Pancreas (tissue), 10 donors: ENCODE measurements around the gene SULF2. TPM values are rescaled to one million over a fixed set of nuclear protein-coding genes. Genes with fewer than 3 reads are reported as not detected.

Experiments
- ATAC-seq, 4 donors: fragments of 200-7000 bp; cut with Tn5 transposase; one replicate each; pipeline versions ENCODE4 v1.8.0 to v1.9.1; 2020; ENCODE audit warnings: mild to moderate bottlenecking in 4 of 4, moderate library complexity in 4 of 4
- DNase-seq, 6 donors: peaks; one replicate each; pipeline ENCODE4 v3.0.0-alpha.2; 2020
- FAIRE-seq: peaks from 2 replicates; lab custom pipeline; 2012; peaks lifted over from hg19 to GRCh38; lab: Jason Lieb, UNC
- H3K27ac ChIP-seq, 4 donors: fragments of 200-600 bp; sonication (generic); 1 replicate in 3 of 4; 2 replicates in 1 of 4; pipeline versions ENCODE4 v1.5.0 to v1.8.0; 2020
- H3K27me3 ChIP-seq, 4 donors: fragments of 200-600 bp; one replicate each; pipeline ENCODE4 v1.8.0; 2021
- H3K36me3 ChIP-seq, 3 donors: fragments of 200-600 bp; sonication (generic) in 1 of 3; one replicate each; pipeline versions ENCODE4 v1.5.0 to v1.8.0; 2020 to 2021
- H3K4me1 ChIP-seq, 3 donors: fragments of 200-600 bp; one replicate each; pipeline ENCODE4 v1.8.0; 2021
- H3K4me3 ChIP-seq, 4 donors: fragments of 200-600 bp; sonication (generic) in 2 of 4; one replicate each; pipeline versions ENCODE4 v1.5.0 to v1.8.0; 2020 to 2021
- H3K9me3 ChIP-seq, 4 donors: fragments of 200-600 bp; one replicate each; pipeline ENCODE4 v1.8.0; 2021
- WGBS, 2 donors: extraction: QIAGEN DNeasy Blood & Tissue Kit; methylation state at CpG; one replicate each; pipeline ENCODE4 v1.1.7; 2013; 5-methylcytosine and 5-hydroxymethylcytosine counted together
- intact Hi-C, 3 donors: fragments of 100-400 bp; cut with DNase I; formaldehyde crosslinking; loops; one replicate each; pipeline versions ENCODE4 v1.11.1 to v1.14.2; 2022
- polyA plus RNA-seq, 2 donors: library from polyadenylated mRNA; stranded (reverse); fragments of 200-250 nt; gene quantifications; one replicate each; pipeline ENCODE4 v1.2.3, GENCODE V29; 2013
- total RNA-seq, 6 donors: library from RNA; stranded (reverse); fragmentation: NEBNext Ultra II Directional in 4 of 6; extraction: Animal tissue kit (Norgen Biotek cat#: 25700) in 4 of 6; gene quantifications; one replicate each; pipeline versions ENCODE4 v1.2.1 to v1.2.4, GENCODE V29; 2021 to 2023
- TF ChIP-seq, protein P1 (sequence below), 4 donors: fragments of 200-600 bp; sonication (generic) in 3 of 4; IDR thresholded peaks; one replicate each; pipeline versions ENCODE4 v1.5.0 to v1.8.0; 2021; ENCODE audit warnings: antibody characterized with exemption in 4 of 4
- donor health status: healthy with polysubstance abuse.
- donor health status: DM: no; HTN: no; CAD: no; lungs with moderate emphysema.
- donor health status: DM: no; HTN: no; CAD: no.
- donor health status: control.
- donor health status: control.
- donor health status: Bipolar disorder and iron deficiency.
- donor health status: DM: yes; HTN: yes; CAD: no.
- donor health status: DM: no; HTN: no; CAD: no.
- donor health status: DM: no; HTN: no; CAD: no.
- donor health status: DM: yes; HTN: yes; CAD: no.

SULF2 gene
- total and polyA plus RNA-seq, 8 donors = 4.5 to 41.7 (median 9.2) TPM

DNA sequence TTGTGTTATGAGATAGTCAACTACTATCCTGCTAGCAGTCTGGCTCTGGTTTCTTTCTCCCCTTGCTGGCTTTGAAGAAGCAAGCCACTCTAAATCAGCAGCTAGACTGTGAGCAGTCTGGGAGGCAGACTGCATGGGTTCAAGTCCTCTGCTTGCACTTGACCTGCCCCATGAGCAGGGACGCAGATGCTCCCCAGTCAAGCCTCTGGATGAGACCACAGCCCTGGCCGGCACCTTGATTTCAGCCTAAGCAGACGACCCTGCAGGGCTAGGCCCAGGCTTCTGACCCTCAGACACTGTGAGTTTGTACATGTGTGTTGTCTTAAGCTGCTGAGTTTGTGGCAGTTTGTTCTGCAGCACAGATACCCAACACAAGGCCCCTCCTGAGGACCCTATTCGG lies 105.8 kb downstream of the SULF2 start:
- H3K27me3 ChIP-seq = no peaks in the 10 kb centered on the region
- DNase-seq (peak in 1 of 6 donors; percentile 41), FAIRE-seq (no peak), ATAC-seq (no peak)
- H3K27ac ChIP-seq = no peak overlapping the region
- H3K4me3 ChIP-seq = no peak overlapping the region
- TF ChIP-seq, protein P1, sequence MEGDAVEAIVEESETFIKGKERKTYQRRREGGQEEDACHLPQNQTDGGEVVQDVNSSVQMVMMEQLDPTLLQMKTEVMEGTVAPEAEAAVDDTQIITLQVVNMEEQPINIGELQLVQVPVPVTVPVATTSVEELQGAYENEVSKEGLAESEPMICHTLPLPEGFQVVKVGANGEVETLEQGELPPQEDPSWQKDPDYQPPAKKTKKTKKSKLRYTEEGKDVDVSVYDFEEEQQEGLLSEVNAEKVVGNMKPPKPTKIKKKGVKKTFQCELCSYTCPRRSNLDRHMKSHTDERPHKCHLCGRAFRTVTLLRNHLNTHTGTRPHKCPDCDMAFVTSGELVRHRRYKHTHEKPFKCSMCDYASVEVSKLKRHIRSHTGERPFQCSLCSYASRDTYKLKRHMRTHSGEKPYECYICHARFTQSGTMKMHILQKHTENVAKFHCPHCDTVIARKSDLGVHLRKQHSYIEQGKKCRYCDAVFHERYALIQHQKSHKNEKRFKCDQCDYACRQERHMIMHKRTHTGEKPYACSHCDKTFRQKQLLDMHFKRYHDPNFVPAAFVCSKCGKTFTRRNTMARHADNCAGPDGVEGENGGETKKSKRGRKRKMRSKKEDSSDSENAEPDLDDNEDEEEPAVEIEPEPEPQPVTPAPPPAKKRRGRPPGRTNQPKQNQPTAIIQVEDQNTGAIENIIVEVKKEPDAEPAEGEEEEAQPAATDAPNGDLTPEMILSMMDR (IDR thresholded peaks at IDR 0.05) = no peak
- no peaks in the 10 kb centered on the region for H3K36me3 ChIP-seq
- no peaks in the 10 kb centered on the region for H3K4me1 ChIP-seq
- WGBS, 2 donors = 87 to 90% methylated on average over 4 of the region's 4 CpGs
- intact Hi-C loops = loop anchor here (5.0 to 10.0 kb wide), 2 partner anchors 943 to 945 kb away; no protein-coding TSS in a partner anchor
- H3K9me3 ChIP-seq = no peaks in the 10 kb centered on the region

DNA sequence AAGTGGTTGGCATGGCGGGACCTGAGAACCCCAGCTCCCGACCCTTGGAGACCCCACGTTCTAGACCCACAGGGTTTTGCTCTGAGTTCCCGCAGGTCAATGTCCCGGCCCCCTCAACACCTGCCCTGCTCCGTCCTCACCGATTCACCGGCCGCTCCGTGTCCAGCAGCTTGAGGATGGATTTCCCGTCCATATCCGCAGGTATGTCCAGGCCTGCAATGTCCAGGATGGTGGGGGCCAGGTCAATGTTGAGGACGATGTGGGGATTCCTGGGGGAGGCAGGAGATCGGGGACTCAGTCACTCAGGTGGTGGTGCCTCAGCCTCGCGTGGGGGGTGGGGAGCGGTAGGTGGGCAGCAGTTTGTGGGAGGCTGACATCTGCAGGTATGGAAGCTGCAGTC lies 106.7 kb downstream of the SULF2 start:
- H3K4me1 ChIP-seq = no peaks in the 10 kb centered on the region
- no peaks in the 10 kb centered on the region for H3K27me3 ChIP-seq
- no peaks in the 10 kb centered on the region for H3K9me3 ChIP-seq
- FAIRE-seq (no peak), ATAC-seq (no peak), DNase-seq (peak in 1 of 6 donors; percentile 50)
- no peak overlapping the region for H3K27ac ChIP-seq
- no peaks in the 10 kb centered on the region for H3K36me3 ChIP-seq
- TF ChIP-seq, protein P1 (IDR thresholded peaks at IDR 0.05) = no peak
- intact Hi-C loops = loop anchor here (5.0 to 10.0 kb wide), 2 partner anchors 944 to 946 kb away; no protein-coding TSS in a partner anchor
- 71 to 81% methylated on average over 17 of the region's 17 CpGs for WGBS, 2 donors
- no peak overlapping the region for H3K4me3 ChIP-seq

DNA sequence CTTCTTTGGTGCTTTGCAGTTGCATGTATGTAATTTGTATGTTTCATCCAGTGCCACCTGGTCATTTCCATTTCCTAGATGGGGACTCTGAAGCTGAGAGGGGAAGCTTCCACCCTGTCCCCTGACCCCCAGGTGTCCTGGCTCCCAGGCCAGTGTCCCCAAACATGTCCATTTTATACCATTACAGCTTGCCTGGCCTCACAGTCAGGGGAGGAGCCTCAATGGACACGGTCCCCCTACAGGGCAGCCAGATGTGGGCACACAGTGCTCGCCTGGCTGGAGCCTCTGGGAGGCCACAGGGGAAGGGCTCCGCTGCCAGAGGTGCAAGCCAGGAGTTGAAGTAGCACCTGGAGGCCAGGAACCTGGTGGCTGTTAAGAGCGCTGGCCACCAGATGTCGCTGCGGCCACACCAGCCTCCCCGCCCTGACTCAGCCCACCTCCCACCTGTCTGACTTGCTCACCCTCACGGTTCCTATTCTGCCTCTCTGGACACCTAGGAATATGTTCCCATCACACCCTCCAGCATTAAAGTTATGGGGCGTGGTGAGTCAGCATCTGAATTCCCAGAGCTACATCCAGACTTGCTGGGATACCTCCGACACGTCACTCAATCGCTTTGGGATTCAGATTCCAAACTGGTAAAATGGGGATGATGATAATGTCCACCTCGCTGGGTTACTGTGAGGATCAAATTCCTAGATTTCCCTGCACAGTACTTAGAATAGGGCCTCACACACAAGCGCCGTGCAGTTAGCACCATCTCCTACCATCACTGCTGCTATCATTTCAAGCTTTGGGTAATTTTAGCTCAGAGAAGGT lies 107.4 kb downstream of the SULF2 start:
- Histone ChIP-seq H3K4me3 (no peak overlapping the region), H3K9me3 (no peaks in the 10 kb centered on the region), H3K27me3 (no peaks in the 10 kb centered on the region), H3K36me3 (no peaks in the 10 kb centered on the region), H3K4me1 (no peaks in the 10 kb centered on the region), H3K27ac (no peak overlapping the region)
- 37 to 38% methylated on average over 15 of the region's 15 CpGs for WGBS, 2 donors
- DNase-seq (peak in 5 of 6 donors; percentile 24 to 81 (median 62)), FAIRE-seq (no peak), ATAC-seq (peak; percentile 75 to 91 (median 86))
- TF ChIP-seq, protein P1 (IDR thresholded peaks at IDR 0.05) = peak; percentile 44 to 69 (median 64)
- intact Hi-C loops = loop anchor here (5.0 to 10.0 kb wide), 2 partner anchors 944 to 947 kb away; no protein-coding TSS in a partner anchor

DNA sequence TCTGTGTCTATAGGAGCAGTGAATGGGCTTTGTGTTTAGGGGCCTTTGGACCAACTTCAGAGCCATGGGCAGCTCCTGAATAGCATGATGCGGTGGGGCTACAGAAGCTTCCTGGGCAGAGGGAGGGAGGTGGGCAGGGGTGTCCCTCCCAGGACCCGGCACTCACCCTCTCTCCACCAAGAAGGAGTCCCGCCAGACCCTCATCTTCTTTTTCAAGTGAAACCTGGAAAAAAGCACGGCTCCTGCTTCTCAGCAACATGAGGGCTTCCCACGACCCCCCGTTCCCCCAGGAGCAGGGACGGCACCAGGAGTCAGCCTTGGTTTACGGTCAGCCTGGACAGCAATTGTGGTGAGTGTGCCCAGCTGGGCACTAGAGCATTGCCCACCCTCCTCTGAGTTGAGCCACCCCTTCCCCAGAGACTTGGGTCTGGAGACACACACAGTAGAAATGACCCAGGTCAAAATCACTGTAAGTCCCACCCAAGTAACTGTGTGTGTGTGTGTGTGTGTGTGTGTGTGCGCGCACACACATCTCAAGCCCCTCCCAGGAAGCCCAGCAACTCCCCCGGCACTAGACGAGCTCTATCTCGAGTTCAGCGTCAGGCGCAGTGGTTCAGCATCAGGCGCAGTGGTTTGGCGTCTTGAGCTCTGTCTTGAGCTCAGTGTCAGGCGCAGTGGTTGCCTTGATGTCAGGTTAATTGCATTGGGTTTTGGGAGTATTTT lies 108.2 kb downstream of the SULF2 start:
- H3K9me3 ChIP-seq = no peaks in the 10 kb centered on the region
- whole genome bisulfite sequencing, 2 donors = 58 to 70% methylated on average over 18 of the region's 18 CpGs
- intact Hi-C loops = loop anchor here (5.0 to 10.0 kb wide), 2 partner anchors 945 to 948 kb away; no protein-coding TSS in a partner anchor
- TF ChIP-seq, protein P1 (IDR thresholded peaks at IDR 0.05) = no peak
- DNase-seq (peak in 1 of 6 donors; percentile 44), FAIRE-seq (no peak), ATAC-seq (no peak)
- no peaks in the 10 kb centered on the region for H3K27me3 ChIP-seq
- no peak overlapping the region for H3K27ac ChIP-seq
- no peaks in the 10 kb centered on the region for H3K4me1 ChIP-seq
- no peak overlapping the region for H3K4me3 ChIP-seq
- no peaks in the 10 kb centered on the region for H3K36me3 ChIP-seq
